Panc1 (cell line): ENCODE data around the gene PKIB. TPM values are rescaled to one million over a fixed set of nuclear protein-coding genes. Genes with fewer than 3 reads are reported as not detected.
"Not testable (repeated sequence)": the region's sequence is repeated elsewhere in the genome, so short reads cannot be mapped to it uniquely, and the experiment has no call there.

Experiments
- ATAC-seq: fragments of 200-7000 bp; cut with Tn5 transposase; 2 replicates; pipeline ENCODE4 v1.9.1; 2020; ENCODE audit warnings: mild to moderate bottlenecking, moderate library complexity
- BruUV-seq: library from RNA; stranded (reverse); fragments of 400-500 nt; replicated peaks from 2 replicates; lab custom pipeline; 2021; lab: Mats Ljungman, UMichigan
- CTCF ChIA-PET: fragments of 300-600 bp; sonication (Branson Sonifier 250); formaldehyde crosslinking; loops from one replicate; lab custom pipeline; 2022; ENCODE audit warnings: antibody characterized with exemption; lab: Charles Lee
- POLR2A ChIA-PET: fragments of 300-600 bp; sonication (Branson Sonifier 250); formaldehyde crosslinking; loops from one replicate; lab custom pipeline; 2022; ENCODE audit warnings: antibody characterized with exemption; lab: Charles Lee
- DNase-seq: peaks from one replicate; pipeline ENCODE4 v3.0.0-alpha.2; 2010; ENCODE audit warnings: low read depth, low spot score
- H3K27ac ChIP-seq: 2 replicates; pipeline ENCODE4 v1.5.1; 2011; ENCODE audit warnings: mild to moderate bottlenecking, low read length, inconsistent platforms
- H3K27me3 ChIP-seq: fragments of 200-500 bp; sonication (Bioruptor generic); 2 replicates; pipeline ENCODE4 v1.6.0; 2014; ENCODE audit warnings: low read length, inconsistent platforms; ENCODE audit not compliant: control insufficient read depth, insufficient read depth
- H3K36me3 ChIP-seq: fragments of 200-500 bp; sonication (Bioruptor generic); 2 replicates; pipeline ENCODE4 v1.5.1; 2014; ENCODE audit warnings: inconsistent platforms, mild to moderate bottlenecking, low read length, moderate library complexity; ENCODE audit not compliant: control insufficient read depth, insufficient read depth
- H3K4me1 ChIP-seq: 2 replicates; pipeline ENCODE4 v1.5.1; 2011; ENCODE audit warnings: inconsistent platforms, mild to moderate bottlenecking, low read length, moderate library complexity; ENCODE audit not compliant: control insufficient read depth, insufficient read depth
- H3K4me3 ChIP-seq, 2 experiments: 2 replicates each; pipeline ENCODE4 v1.5.1; 2011 to 2012; ENCODE audit warnings: low read depth in 2 of 2, low read length in 2 of 2, mild to moderate bottlenecking in 2 of 2, inconsistent platforms in 1 of 2, moderate library complexity in 1 of 2
- H3K9me3 ChIP-seq: fragments of 200-500 bp; sonication (Bioruptor generic); 2 replicates; pipeline ENCODE4 v1.5.1; 2014; ENCODE audit warnings: low read depth, mild to moderate bottlenecking, inconsistent platforms, low read length, moderate library complexity; ENCODE audit not compliant: control insufficient read depth, insufficient read depth
- POLR2AphosphoS5 ChIP-seq: IDR thresholded peaks from 2 replicates; pipeline ENCODE4 v1.6.1; 2012; ENCODE audit warnings: mild to moderate bottlenecking, low read depth, low read length, moderate library complexity
- SIN3A ChIP-seq: IDR thresholded peaks from 2 replicates; pipeline ENCODE4 v1.6.1; 2012; ENCODE audit warnings: low read depth, mild to moderate bottlenecking, low read length, moderate library complexity, borderline replicate concordance; ENCODE audit not compliant: insufficient read depth
- TCF7L2 ChIP-seq: IDR thresholded peaks from 2 replicates; pipeline ENCODE4 v1.6.1; 2011; ENCODE audit warnings: mild to moderate bottlenecking, low read depth, low read length, inconsistent platforms
- in situ Hi-C: cut with HindIII; loops from 2 replicates; pipeline ENCODE4 v1.10.0; 2016; ENCODE audit warnings: low sequenced_read_pairs, low pct_unique_long_range_greater_than_20kb
- intact Hi-C: fragments of 100-400 bp; cut with micrococcal nuclease; formaldehyde crosslinking; loops from one replicate; pipeline ENCODE4 v1.10.0; 2022; ENCODE audit not compliant: unreplicated experiment
- total RNA-seq: library from RNA; stranded (reverse); gene quantifications from one replicate; pipeline ENCODE4 v1.2.1, GENCODE V29; 2021; ENCODE audit not compliant: unreplicated experiment
- TF ChIP-seq, protein P1 (sequence below), 2 experiments: IDR thresholded peaks; 2 replicates each; pipeline ENCODE4 v1.6.1; 2011 to 2012; ENCODE audit warnings: low read depth in 2 of 2, control low read depth in 1 of 2, low read length in 1 of 2, mild to moderate bottlenecking in 1 of 2, moderate library complexity in 1 of 2; ENCODE audit not compliant: insufficient read depth in 1 of 2
- TF ChIP-seq, protein P2 (sequence below): fragments of 450-650 bp; IDR thresholded peaks from 2 replicates; pipeline ENCODE4 v1.5.1; 2017; ENCODE audit warnings: mild to moderate bottlenecking

Gene PKIB
- total RNA-seq, 1 experiment from 2014 or later: 1.1 TPM

DNA sequence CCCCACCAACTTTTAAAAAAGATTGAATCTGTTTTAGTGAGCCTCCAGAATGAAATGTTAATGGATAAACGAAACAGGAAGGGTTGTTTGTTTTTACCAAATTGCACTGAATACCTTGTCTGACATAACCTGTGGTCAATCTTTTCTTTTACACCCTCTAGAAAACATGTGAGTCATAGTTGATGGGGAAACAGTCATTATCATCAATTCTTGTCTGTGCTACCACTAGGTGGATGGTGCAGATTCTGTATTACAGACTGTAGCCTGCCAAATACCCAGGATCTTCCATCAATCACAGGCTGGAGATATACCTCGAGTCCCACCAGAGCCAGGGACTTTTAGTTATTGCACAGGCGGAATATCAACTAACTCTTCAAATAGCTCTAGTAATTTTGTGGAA, 29.5 kb upstream of the PKIB start:
- ChIA-PET POLR2A (no interaction called here), CTCF (no interaction called here)
- H3K4me1 ChIP-seq: no peaks in the 10 kb centered on the region
- no peak overlapping the region for H3K4me3 ChIP-seq
- no peaks in the 10 kb centered on the region for H3K9me3 ChIP-seq
- TF ChIP-seq TCF7L2 (no peak), POLR2AphosphoS5 (no peak), SIN3A (no peak)
- TF ChIP-seq, protein P1, sequence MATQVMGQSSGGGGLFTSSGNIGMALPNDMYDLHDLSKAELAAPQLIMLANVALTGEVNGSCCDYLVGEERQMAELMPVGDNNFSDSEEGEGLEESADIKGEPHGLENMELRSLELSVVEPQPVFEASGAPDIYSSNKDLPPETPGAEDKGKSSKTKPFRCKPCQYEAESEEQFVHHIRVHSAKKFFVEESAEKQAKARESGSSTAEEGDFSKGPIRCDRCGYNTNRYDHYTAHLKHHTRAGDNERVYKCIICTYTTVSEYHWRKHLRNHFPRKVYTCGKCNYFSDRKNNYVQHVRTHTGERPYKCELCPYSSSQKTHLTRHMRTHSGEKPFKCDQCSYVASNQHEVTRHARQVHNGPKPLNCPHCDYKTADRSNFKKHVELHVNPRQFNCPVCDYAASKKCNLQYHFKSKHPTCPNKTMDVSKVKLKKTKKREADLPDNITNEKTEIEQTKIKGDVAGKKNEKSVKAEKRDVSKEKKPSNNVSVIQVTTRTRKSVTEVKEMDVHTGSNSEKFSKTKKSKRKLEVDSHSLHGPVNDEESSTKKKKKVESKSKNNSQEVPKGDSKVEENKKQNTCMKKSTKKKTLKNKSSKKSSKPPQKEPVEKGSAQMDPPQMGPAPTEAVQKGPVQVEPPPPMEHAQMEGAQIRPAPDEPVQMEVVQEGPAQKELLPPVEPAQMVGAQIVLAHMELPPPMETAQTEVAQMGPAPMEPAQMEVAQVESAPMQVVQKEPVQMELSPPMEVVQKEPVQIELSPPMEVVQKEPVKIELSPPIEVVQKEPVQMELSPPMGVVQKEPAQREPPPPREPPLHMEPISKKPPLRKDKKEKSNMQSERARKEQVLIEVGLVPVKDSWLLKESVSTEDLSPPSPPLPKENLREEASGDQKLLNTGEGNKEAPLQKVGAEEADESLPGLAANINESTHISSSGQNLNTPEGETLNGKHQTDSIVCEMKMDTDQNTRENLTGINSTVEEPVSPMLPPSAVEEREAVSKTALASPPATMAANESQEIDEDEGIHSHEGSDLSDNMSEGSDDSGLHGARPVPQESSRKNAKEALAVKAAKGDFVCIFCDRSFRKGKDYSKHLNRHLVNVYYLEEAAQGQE (IDR thresholded peaks at IDR 0.05; ENCODE audit: insufficient read depth in 1 of 2, low read depth in 2 of 2, low read length in 1 of 2): no peak
- TF ChIP-seq, protein P2, sequence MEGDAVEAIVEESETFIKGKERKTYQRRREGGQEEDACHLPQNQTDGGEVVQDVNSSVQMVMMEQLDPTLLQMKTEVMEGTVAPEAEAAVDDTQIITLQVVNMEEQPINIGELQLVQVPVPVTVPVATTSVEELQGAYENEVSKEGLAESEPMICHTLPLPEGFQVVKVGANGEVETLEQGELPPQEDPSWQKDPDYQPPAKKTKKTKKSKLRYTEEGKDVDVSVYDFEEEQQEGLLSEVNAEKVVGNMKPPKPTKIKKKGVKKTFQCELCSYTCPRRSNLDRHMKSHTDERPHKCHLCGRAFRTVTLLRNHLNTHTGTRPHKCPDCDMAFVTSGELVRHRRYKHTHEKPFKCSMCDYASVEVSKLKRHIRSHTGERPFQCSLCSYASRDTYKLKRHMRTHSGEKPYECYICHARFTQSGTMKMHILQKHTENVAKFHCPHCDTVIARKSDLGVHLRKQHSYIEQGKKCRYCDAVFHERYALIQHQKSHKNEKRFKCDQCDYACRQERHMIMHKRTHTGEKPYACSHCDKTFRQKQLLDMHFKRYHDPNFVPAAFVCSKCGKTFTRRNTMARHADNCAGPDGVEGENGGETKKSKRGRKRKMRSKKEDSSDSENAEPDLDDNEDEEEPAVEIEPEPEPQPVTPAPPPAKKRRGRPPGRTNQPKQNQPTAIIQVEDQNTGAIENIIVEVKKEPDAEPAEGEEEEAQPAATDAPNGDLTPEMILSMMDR: no peak
- no peaks in the 10 kb centered on the region for H3K36me3 ChIP-seq
- H3K27me3 ChIP-seq: no peaks in the 10 kb centered on the region
- intact Hi-C loops: no loop called here
- in situ Hi-C loops: no loop called here
- BruUV-seq: no TSS peak
- ATAC-seq (no peak), DNase-seq (no peak)
- H3K27ac ChIP-seq: no peak overlapping the region

DNA sequence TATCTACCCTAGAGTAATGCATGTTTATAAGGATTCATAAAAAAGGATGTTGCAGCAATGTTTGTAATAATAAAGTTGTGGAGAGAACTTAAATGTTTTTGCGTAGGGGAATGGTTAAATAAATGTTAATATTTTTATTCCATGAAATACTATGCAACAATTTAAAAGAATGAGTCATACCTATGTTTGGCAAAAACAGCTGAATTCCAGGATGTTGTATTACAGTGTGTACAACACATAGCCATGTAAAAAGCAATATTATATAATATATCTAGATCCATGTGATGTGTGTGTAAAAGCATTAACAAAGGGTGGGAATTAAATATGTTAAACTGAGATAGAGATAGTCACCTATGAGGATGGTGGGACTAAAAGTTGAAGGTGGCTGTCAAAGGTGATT, 21.1 kb upstream of the PKIB start:
- intact Hi-C loops: no loop called here
- H3K27ac ChIP-seq: no peak overlapping the region
- no peak for DNase-seq
- TF ChIP-seq, protein P1 (IDR thresholded peaks at IDR 0.05; ENCODE audit: insufficient read depth in 1 of 2, low read depth in 2 of 2, low read length in 1 of 2): no peak
- TF ChIP-seq TCF7L2 (no peak), POLR2AphosphoS5 (no peak), SIN3A (no peak)
- TF ChIP-seq, protein P2: no peak
- ChIA-PET POLR2A (no interaction called here), CTCF (no interaction called here)
- in situ Hi-C loops: no loop called here
- no peaks in the 10 kb centered on the region for H3K4me1 ChIP-seq
- no peak overlapping the region for H3K4me3 ChIP-seq
- no peaks in the 10 kb centered on the region for H3K9me3 ChIP-seq
- H3K27me3 ChIP-seq: no peaks in the 10 kb centered on the region
- no peak for ATAC-seq
- H3K36me3 ChIP-seq: no peaks in the 10 kb centered on the region
- BruUV-seq: no TSS peak

DNA sequence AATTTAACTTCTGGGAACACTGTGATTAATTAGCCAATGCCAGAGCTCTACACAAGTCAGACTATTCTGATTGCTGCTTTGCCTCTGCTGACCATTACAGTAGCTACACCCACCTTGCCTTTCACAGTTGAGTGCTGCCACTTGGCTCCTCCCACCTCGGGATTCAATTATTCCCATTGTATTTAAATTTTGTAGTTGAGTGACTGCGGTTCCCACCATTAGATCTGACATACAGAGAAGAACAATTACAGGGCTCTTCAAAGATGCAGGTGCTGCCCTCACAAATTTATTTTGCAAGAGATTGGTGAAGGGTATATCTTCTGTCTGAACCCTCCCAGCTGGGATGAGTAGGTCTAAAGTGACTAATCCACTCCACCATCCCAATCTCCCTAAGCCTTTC, 11.9 kb upstream of the PKIB start:
- in situ Hi-C loops, H3K4me3 ChIP-seq, intact Hi-C loops, H3K27me3 ChIP-seq, BruUV-seq, ATAC-seq, H3K27ac ChIP-seq, CTCF ChIA-PET, H3K9me3 ChIP-seq, DNase-seq, H3K36me3 ChIP-seq, H3K4me1 ChIP-seq: not testable (repeated sequence)
- POLR2A ChIA-PET: interaction anchor here (0.6 kb wide), 1 partner anchor 10 kb away, joined by 3 read pairs; no protein-coding TSS in a partner anchor
